HCT116 (cell line): ENCODE measurements around the gene KIAA0930. TPM values are rescaled to one million over a fixed set of nuclear protein-coding genes. Genes with fewer than 3 reads are reported as not detected.

Experiments used
- ATAC-seq: fragments of 200-7000 bp; cut with Tn5 transposase; 2 replicates; pipeline ENCODE4 v1.9.1; 2020; ENCODE audit warnings: mild to moderate bottlenecking, moderate library complexity
- BruUV-seq: library from RNA; stranded (reverse); fragments of 400-500 nt; replicated peaks from 2 replicates; lab custom pipeline; 2021; lab: Mats Ljungman, UMichigan
- CTCF ChIA-PET: fragments of 300-600 bp; sonication (Branson Sonifier 250); formaldehyde crosslinking; loops from one replicate; lab custom pipeline; 2021; ENCODE audit warnings: antibody characterized with exemption; lab: Charles Lee
- POLR2A ChIA-PET: fragments of 300-600, 350-600 bp; sonication (Branson Sonifier 250); formaldehyde crosslinking; loops from one replicate; lab custom pipeline; 2021; ENCODE audit warnings: antibody characterized with exemption; lab: Charles Lee
- RAD21 ChIA-PET, 2 experiments: fragments of 300-600 bp; sonication (Branson Sonifier 250); formaldehyde crosslinking; loops; one replicate each; lab custom pipeline; 2023; ENCODE audit warnings: low total read pairs in 2 of 2; ENCODE audit not compliant: uncharacterized antibody in 2 of 2, unreplicated experiment in 2 of 2, low non-redundant PET in 1 of 2; lab: Charles Lee
- DNase-seq: peaks from one replicate; pipeline ENCODE4 v3.0.0-alpha.2; 2010; ENCODE audit warnings: low read depth, low spot score
- H2AFZ ChIP-seq: fragments of 200-600 bp; shearing (Covaris generic), sonication (generic); 2 replicates; pipeline ENCODE4 v1.6.1; 2017; ENCODE audit warnings: low read depth, mixed run types, mixed read lengths, antibody characterized with exemption, low read length; ENCODE audit not compliant: poor library complexity, severe bottlenecking
- H3K27ac ChIP-seq: 2 replicates; pipeline ENCODE4 v1.5.1; 2012; ENCODE audit warnings: low read depth, low read length
- H3K27me3 ChIP-seq: fragments of 200-600 bp; sonication (generic); 2 replicates; pipeline ENCODE4 v1.6.1; 2016; ENCODE audit warnings: mixed run types, low read length, mixed read lengths; ENCODE audit not compliant: insufficient read depth
- H3K36me3 ChIP-seq, 2 experiments: fragments of 200-500 bp in 1 of 2; fragments of 200-600 bp in 1 of 2; sonication (Bioruptor generic) in 1 of 2; sonication (generic) in 1 of 2; 2 replicates each; pipeline versions ENCODE4 v1.5.1 to v1.6.1; 2014 to 2016; ENCODE audit warnings: low read length in 2 of 2, inconsistent platforms in 1 of 2, mixed read lengths in 1 of 2, mixed run types in 1 of 2; ENCODE audit not compliant: insufficient read depth in 2 of 2, control insufficient read depth in 1 of 2
- H3K4me1 ChIP-seq, 2 experiments: fragments of 200-600 bp in 1 of 2; sonication (generic) in 1 of 2; 2 replicates each; pipeline versions ENCODE4 v1.5.1 to v1.6.1; 2012 to 2017; ENCODE audit warnings: low read length in 2 of 2, inconsistent platforms in 1 of 2, mild to moderate bottlenecking in 1 of 2, mixed read lengths in 1 of 2, mixed run types in 1 of 2, moderate library complexity in 1 of 2; ENCODE audit not compliant: insufficient read depth in 2 of 2, control insufficient read depth in 1 of 2
- H3K4me2 ChIP-seq: fragments of 200-600 bp; sonication (generic); 2 replicates; pipeline ENCODE4 v1.6.1; 2017; ENCODE audit warnings: mixed run types, low read length, mixed read lengths
- H3K4me3 ChIP-seq, 2 experiments: fragments of 200-600 bp in 1 of 2; sonication (generic) in 1 of 2; replicated peaks in 1 of 2; 2 replicates each; pipeline ENCODE4 v1.5.1; 2011 to 2016; ENCODE audit warnings: low read length in 2 of 2, control low read depth in 1 of 2, low read depth in 1 of 2, mild to moderate bottlenecking in 1 of 2, mixed read lengths in 1 of 2, mixed run types in 1 of 2
- H3K79me2 ChIP-seq: fragments of 200-600 bp; sonication (generic); 2 replicates; pipeline ENCODE4 v1.6.1; 2017; ENCODE audit warnings: mild to moderate bottlenecking, mixed run types, low read length, moderate library complexity, mixed read lengths; ENCODE audit not compliant: insufficient read depth
- H3K9ac ChIP-seq: fragments of 200-600 bp; sonication (generic); 2 replicates; pipeline ENCODE4 v1.6.1; 2016; ENCODE audit warnings: low read length, mixed read lengths
- H3K9me2 ChIP-seq: fragments of 200-600 bp; sonication (generic), shearing (Covaris generic); 2 replicates; pipeline ENCODE4 v1.6.1; 2017; ENCODE audit warnings: mixed run types, mild to moderate bottlenecking, moderate library complexity; ENCODE audit not compliant: insufficient read depth
- H3K9me3 ChIP-seq, 2 experiments: fragments of 200-500 bp in 1 of 2; fragments of 200-600 bp in 1 of 2; sonication (Bioruptor generic) in 1 of 2; sonication (generic) in 1 of 2; 2 replicates each; pipeline ENCODE4 v1.6.1; 2014 to 2017; ENCODE audit warnings: low read length in 2 of 2, mixed read lengths in 2 of 2, inconsistent platforms in 1 of 2, low read depth in 1 of 2, mild to moderate bottlenecking in 1 of 2, mixed run types in 1 of 2, moderate library complexity in 1 of 2; ENCODE audit not compliant: control insufficient read depth in 1 of 2, insufficient read depth in 1 of 2
- H4K20me1 ChIP-seq: fragments of 200-600 bp; sonication (generic), shearing (Covaris generic); 2 replicates; pipeline ENCODE4 v1.6.1; 2017; ENCODE audit warnings: mixed run types, mild to moderate bottlenecking, moderate library complexity; ENCODE audit not compliant: insufficient read depth
- ATF3 ChIP-seq: IDR thresholded peaks from 2 replicates; pipeline ENCODE4 v1.6.1; 2012
- CBX3 ChIP-seq: IDR thresholded peaks from 2 replicates; pipeline ENCODE4 v1.6.1; 2012; ENCODE audit warnings: low read depth
- CEBPB ChIP-seq: IDR thresholded peaks from 2 replicates; pipeline ENCODE4 v1.6.1; 2012; ENCODE audit warnings: low read depth
- CTCF ChIP-seq, 3 experiments: fragments of 200-600 bp in 1 of 3; sonication (generic) in 1 of 3; IDR thresholded peaks in 2 of 3; conservative IDR thresholded peaks in 1 of 3; 2 replicates each; pipeline ENCODE4 v1.5.1; 2012 to 2017; ENCODE audit warnings: low read depth in 2 of 3, low read length in 2 of 3, antibody characterized with exemption in 1 of 3, borderline replicate concordance in 1 of 3, control low read depth in 1 of 3, mild to moderate bottlenecking in 1 of 3, mixed read lengths in 1 of 3, mixed run types in 1 of 3, moderate library complexity in 1 of 3; ENCODE audit not compliant: insufficient read depth in 1 of 3
- ELF1 ChIP-seq: IDR thresholded peaks from 2 replicates; pipeline ENCODE4 v1.6.1; 2012; ENCODE audit warnings: low read depth, borderline replicate concordance
- EZH2 ChIP-seq: fragments of 200-600 bp; sonication (generic); IDR thresholded peaks from 2 replicates; pipeline ENCODE4 v1.6.1; 2017; ENCODE audit warnings: antibody characterized with exemption, mixed run types
- EZH2phosphoT487 ChIP-seq: fragments of 200-600 bp; IDR thresholded peaks from 2 replicates; pipeline ENCODE4 v1.6.1; 2018; ENCODE audit warnings: antibody characterized with exemption, borderline replicate concordance
- FOSL1 ChIP-seq: IDR thresholded peaks from 2 replicates; pipeline ENCODE4 v1.6.1; 2012; ENCODE audit warnings: low read depth
- JUND ChIP-seq: IDR thresholded peaks from 2 replicates; pipeline ENCODE4 v1.6.1; 2012
- MAX ChIP-seq: IDR thresholded peaks from 2 replicates; pipeline ENCODE4 v1.6.1; 2012
- RAD21 ChIP-seq: IDR thresholded peaks from 2 replicates; pipeline ENCODE4 v1.6.1; 2012; ENCODE audit warnings: low read depth, mild to moderate bottlenecking
- SP1 ChIP-seq: IDR thresholded peaks from 2 replicates; pipeline ENCODE4 v1.6.1; 2012; ENCODE audit warnings: low read depth
- SRF ChIP-seq: IDR thresholded peaks from 2 replicates; pipeline ENCODE4 v1.6.1; 2012; ENCODE audit warnings: low read depth
- TCF7L2 ChIP-seq: IDR thresholded peaks from 2 replicates; pipeline ENCODE4 v1.7.0; 2011; ENCODE audit warnings: borderline replicate concordance, inconsistent platforms; ENCODE audit not compliant: insufficient read depth, insufficient read length; ENCODE audit errors: extremely low read depth
- ZBTB33 ChIP-seq: IDR thresholded peaks from 2 replicates; pipeline ENCODE4 v1.6.1; 2011; ENCODE audit warnings: mild to moderate bottlenecking, low read length, moderate library complexity; ENCODE audit not compliant: insufficient replicate concordance; ENCODE audit errors: extremely low read depth
- intact Hi-C: fragments of 100-400 bp; cut with micrococcal nuclease; formaldehyde crosslinking; loops from 2 replicates; pipeline ENCODE4 v1.10.0; 2022
- total RNA-seq: library from RNA; stranded (reverse); gene quantifications from one replicate; pipeline ENCODE4 v1.2.1, GENCODE V29; 2021; ENCODE audit not compliant: unreplicated experiment

Gene KIAA0930
- total RNA-seq, 1 experiment from 2014 or later = 60.9 TPM

- no peak overlapping the region for H2AFZ ChIP-seq
- ChIA-PET CTCF (no interaction called here), POLR2A (no interaction called here), RAD21 (no interaction called here)
- no peak overlapping the region for H3K9ac ChIP-seq
- H3K9me3 ChIP-seq = no peaks in the 10 kb centered on the region
- H4K20me1 ChIP-seq = no peaks in the 10 kb centered on the region
- ATAC-seq (no peak), DNase-seq (no peak)
- no TSS peak for BruUV-seq
- H3K79me2 ChIP-seq = no peaks in the 10 kb centered on the region
- H3K4me3 ChIP-seq = no peak overlapping the region
- peaks cover 0 to 13% of the 10 kb centered on the region in 2 experiments; a peak in 3 of 4 replicates for H3K36me3 ChIP-seq
- no peaks in the 10 kb centered on the region for H3K27me3 ChIP-seq
- no peak overlapping the region for H3K27ac ChIP-seq
- H3K4me2 ChIP-seq = no peak overlapping the region
- H3K9me2 ChIP-seq = no peaks in the 10 kb centered on the region
- intact Hi-C loops = no loop called here
- H3K4me1 ChIP-seq = no peaks in the 10 kb centered on the region
- TF ChIP-seq SRF = no peak
- TF ChIP-seq SP1 = no peak
These were observed 42.9 kb downstream of the KIAA0930 start for GRCh38 chr22:45197606-45198462.

- ChIA-PET CTCF (no interaction called here), RAD21 (no interaction called here), POLR2A (no interaction called here)
- no peaks in the 10 kb centered on the region for H3K9me3 ChIP-seq
- ATAC-seq (no peak), DNase-seq (no peak)
- no peaks in the 10 kb centered on the region for H3K79me2 ChIP-seq
- H3K36me3 ChIP-seq = peaks cover 0 to 13% of the 10 kb centered on the region in 2 experiments; a peak in 3 of 4 replicates
- H3K9me2 ChIP-seq = no peaks in the 10 kb centered on the region
- no peak overlapping the region for H3K4me3 ChIP-seq
- no peaks in the 10 kb centered on the region for H3K27me3 ChIP-seq
- H2AFZ ChIP-seq = no peak overlapping the region
- H3K27ac ChIP-seq = no peak overlapping the region
- H3K4me1 ChIP-seq = no peaks in the 10 kb centered on the region
- BruUV-seq = no TSS peak
- no peak overlapping the region for H3K4me2 ChIP-seq
- intact Hi-C loops = no loop called here
- H3K9ac ChIP-seq = no peak overlapping the region
- no peaks in the 10 kb centered on the region for H4K20me1 ChIP-seq
- no peak for TF ChIP-seq ZBTB33
- no peak for TF ChIP-seq CTCF (IDR thresholded peaks at IDR 0.05 in 2 of 3, conservative IDR thresholded peaks at IDR 0.05 in 1 of 3; ENCODE audit: borderline replicate concordance in 1 of 3, insufficient read depth in 1 of 3, low read depth in 2 of 3, low read length in 2 of 3)
- no peak for TF ChIP-seq RAD21
- no peak for TF ChIP-seq CEBPB
- TF ChIP-seq FOSL1 = no peak
- TF ChIP-seq JUND = no peak
- TF ChIP-seq ATF3 = no peak
- no peak for TF ChIP-seq MAX
- TF ChIP-seq CBX3 = no peak
- TF ChIP-seq EZH2 = no peak
- TF ChIP-seq TCF7L2 = no peak
- TF ChIP-seq SRF = no peak
- TF ChIP-seq ELF1 = no peak
- TF ChIP-seq EZH2phosphoT487 = no peak
These were observed 43.6 kb downstream of the KIAA0930 start for GRCh38 chr22:45196926-45197605.
